Measurements from ENCODE around the gene ATXN7L1. TPM values are rescaled to one million over a fixed set of nuclear protein-coding genes. Genes with fewer than 3 reads are reported as not detected.

Gene ATXN7L1
- total and polyA plus RNA-seq, 2 experiments from 2014 or later = 6.4 to 8.6 TPM

- no peak for TF ChIP-seq CTCF (IDR thresholded peaks at IDR 0.05; ENCODE audit: low read depth, low read length)
- no peak for DNase-seq (ENCODE audit: low read depth in 1 of 2, low spot score in 1 of 2)
- Histone ChIP-seq H3K4me3 (no peak overlapping the region), H3K27ac (no peak overlapping the region), H3K4me1 (ENCODE audit: low read depth) (peaks cover 9% of the 10 kb centered on the region), H3K36me3 (no peaks in the 10 kb centered on the region), H3K9me3 (ENCODE audit: low read depth) (no peaks in the 10 kb centered on the region), H3K27me3 (no peaks in the 10 kb centered on the region)
Measured at GRCh38 chr7:105837765-105838626, 38.4 kb downstream of the ATXN7L1 start.

- no peak for DNase-seq (ENCODE audit: low read depth in 1 of 2, low spot score in 1 of 2)
- no peaks in the 10 kb centered on the region for H3K27me3 ChIP-seq
- TF ChIP-seq CTCF (IDR thresholded peaks at IDR 0.05; ENCODE audit: low read depth, low read length) = no peak
- H3K36me3 ChIP-seq = no peaks in the 10 kb centered on the region
- H3K27ac ChIP-seq = no peak overlapping the region
- H3K4me3 ChIP-seq = no peak overlapping the region
- no peaks in the 10 kb centered on the region for H3K9me3 ChIP-seq (ENCODE audit: low read depth)
- peaks cover 10% of the 10 kb centered on the region for H3K4me1 ChIP-seq (ENCODE audit: low read depth)
Measured at GRCh38 chr7:105835441-105835840, 41.0 kb downstream of the ATXN7L1 start.

DNA sequence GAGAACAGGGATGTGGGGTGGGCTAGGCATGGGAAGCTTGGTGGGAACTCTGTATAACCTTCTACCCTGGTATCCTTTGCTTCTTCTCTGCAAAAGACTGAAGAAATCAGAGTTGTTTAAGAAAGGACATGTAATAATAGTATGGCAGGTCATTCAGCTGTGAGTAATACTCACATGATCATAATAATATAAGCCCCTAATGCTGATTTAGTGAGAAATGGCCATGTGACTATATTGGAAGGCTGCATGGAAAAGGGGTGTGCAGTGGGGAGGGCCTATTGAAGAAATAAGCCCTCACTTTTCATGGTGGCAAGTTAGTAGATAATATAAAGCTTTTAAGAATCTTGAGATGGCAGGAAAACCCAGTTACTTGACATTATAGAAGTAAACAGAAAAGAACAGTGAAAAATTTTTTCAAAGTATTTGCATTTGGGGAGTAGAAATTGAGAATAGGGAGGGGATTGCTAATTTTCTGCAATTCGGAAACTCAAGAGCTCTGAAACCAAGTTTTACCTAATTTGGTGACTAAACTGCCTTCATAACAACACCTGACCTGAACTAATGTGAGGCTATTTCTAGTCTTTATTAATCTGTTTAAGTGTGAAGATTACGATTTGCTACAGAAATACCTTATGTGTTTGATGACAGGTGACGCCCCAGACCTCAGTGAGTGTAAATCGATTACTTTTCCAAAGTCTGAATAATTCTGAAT is 44.4 kb downstream of the ATXN7L1 start:
- Histone ChIP-seq H3K9me3 (ENCODE audit: low read depth) (no peaks in the 10 kb centered on the region), H3K27ac (no peak overlapping the region), H3K4me3 (no peak overlapping the region), H3K36me3 (no peaks in the 10 kb centered on the region), H3K4me1 (ENCODE audit: low read depth) (peaks cover 4% of the 10 kb centered on the region), H3K27me3 (no peaks in the 10 kb centered on the region)
- TF ChIP-seq CTCF (IDR thresholded peaks at IDR 0.05; ENCODE audit: low read depth, low read length) = no peak
- DNase-seq (ENCODE audit: low read depth in 1 of 2, low spot score in 1 of 2) = no peak

GRCh38 chr7:105831302-105831620 is 45.1 kb downstream of the ATXN7L1 start:
- Histone ChIP-seq H3K27ac (no peak overlapping the region), H3K4me1 (ENCODE audit: low read depth) (peaks cover 4% of the 10 kb centered on the region), H3K36me3 (no peaks in the 10 kb centered on the region), H3K4me3 (no peak overlapping the region), H3K27me3 (no peaks in the 10 kb centered on the region), H3K9me3 (ENCODE audit: low read depth) (no peaks in the 10 kb centered on the region)
- TF ChIP-seq CTCF (IDR thresholded peaks at IDR 0.05; ENCODE audit: low read depth, low read length) = no peak
- no peak for DNase-seq (ENCODE audit: low read depth in 1 of 2, low spot score in 1 of 2)

DNA sequence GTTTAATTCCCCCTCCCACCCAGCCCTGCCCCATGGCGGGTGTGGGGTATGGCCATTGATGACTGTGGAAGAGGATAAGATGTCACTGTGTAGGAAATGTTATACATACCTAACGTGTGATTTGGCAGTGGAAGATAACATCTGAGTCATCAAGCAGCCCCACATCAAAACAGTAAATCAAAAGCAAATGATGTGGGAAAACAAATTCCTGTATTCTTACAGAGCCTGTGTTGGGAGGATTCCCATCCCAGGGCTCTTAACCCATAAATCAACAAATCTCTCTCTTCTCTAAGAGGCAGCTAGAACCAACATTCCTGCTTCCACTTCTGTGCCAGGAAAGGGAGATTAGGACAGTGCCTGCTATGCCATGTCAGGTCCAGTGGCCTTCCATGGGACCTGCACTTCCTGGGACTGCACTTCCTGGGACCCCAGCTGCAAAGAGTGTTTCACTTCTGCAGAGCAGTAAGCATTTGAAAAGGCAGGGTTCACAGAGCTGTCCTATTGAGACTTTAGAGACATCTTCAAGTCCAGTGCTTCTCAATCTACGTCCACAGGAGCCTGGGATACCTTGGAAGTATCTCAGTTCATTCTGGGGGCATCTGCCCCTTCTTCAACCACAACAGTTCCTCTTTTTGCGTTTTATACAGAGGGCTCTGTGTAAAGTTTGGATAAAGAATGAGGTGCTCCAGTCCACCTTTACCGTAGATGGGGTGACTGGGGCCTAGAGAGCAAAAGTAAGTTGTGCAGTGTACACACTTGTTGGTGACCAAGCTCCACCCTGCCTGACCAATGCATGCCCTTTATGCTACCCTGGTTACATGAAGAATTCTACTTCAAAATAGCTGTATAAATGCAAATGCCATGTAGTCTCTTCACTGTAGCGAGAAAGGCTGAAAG is 45.7 kb downstream of the ATXN7L1 start:
- Histone ChIP-seq H3K9me3 (ENCODE audit: low read depth) (no peaks in the 10 kb centered on the region), H3K4me1 (ENCODE audit: low read depth) (peaks cover 4% of the 10 kb centered on the region), H3K27me3 (no peaks in the 10 kb centered on the region), H3K4me3 (no peak overlapping the region), H3K27ac (no peak overlapping the region), H3K36me3 (no peaks in the 10 kb centered on the region)
- TF ChIP-seq CTCF (IDR thresholded peaks at IDR 0.05; ENCODE audit: low read depth, low read length) = no peak
- DNase-seq (ENCODE audit: low read depth in 1 of 2, low spot score in 1 of 2) = peak in 1 of 2 donors; percentile 89
